ENCODE measurements around the gene NCKAP1. TPM values are rescaled to one million over a fixed set of nuclear protein-coding genes. Genes with fewer than 3 reads are reported as not detected.

Gene NCKAP1
- total and polyA plus RNA-seq, 10 of the 15 experiments (the other 5 are each of a cell fraction or from before 2014, with no cell fraction given): 0.11 to 1.5 (median 0.52) TPM

DNA sequence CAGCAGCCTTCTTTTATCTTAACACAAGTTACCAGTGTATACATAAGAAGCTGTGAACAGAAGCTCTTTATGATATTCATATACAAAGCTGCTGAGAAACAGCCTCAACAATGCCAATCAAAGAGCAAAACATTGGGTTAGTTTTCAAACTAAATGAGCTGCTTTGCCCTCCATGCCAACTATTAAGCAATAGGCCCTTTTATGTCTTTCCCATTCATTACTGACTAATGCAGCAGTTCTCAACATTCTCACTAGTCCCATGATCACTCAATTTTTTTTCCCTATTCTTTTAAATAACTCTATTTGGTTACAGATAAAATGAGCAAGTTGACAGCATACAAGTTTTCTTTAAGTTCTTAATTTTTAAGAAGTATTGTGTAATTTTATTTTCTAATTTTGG is 114.0 kb downstream of the NCKAP1 start:
- intact Hi-C loops (cut with micrococcal nuclease; ENCODE audit: unreplicated experiment) (no loop called here), in situ Hi-C loops (cut with MboI) (no loop called here)
- ChIA-PET SMC1A (ENCODE audit: uncharacterized antibody, unreplicated experiment) (no interaction called here), POLR2A (no interaction called here), CTCF (interaction anchor here (0.7 kb wide), 1 partner anchor 10 kb away, joined by 4 read pairs; no protein-coding TSS in a partner anchor), RAD21 (ENCODE audit: unreplicated experiment) (no interaction called here)
- no peak for ATAC-seq
- Histone ChIP-seq H3K79me2 (ENCODE audit: control insufficient read depth, insufficient read depth, low read length) (no peaks in the 10 kb centered on the region), H3K9me3 (replicated peaks; ENCODE audit: control insufficient read depth, insufficient read depth, low read length) (no peaks in the 10 kb centered on the region), H3K4me1 (ENCODE audit: control insufficient read depth, insufficient read depth, low read length) (no peaks in the 10 kb centered on the region), H3K4me3 (no peak overlapping the region), H2AFZ (ENCODE audit: control insufficient read depth, low read depth, low read length) (no peak overlapping the region), H4K20me1 (ENCODE audit: control insufficient read depth, insufficient read depth) (no peaks in the 10 kb centered on the region), H3K27ac (ENCODE audit: control insufficient read depth, insufficient read depth) (no peak overlapping the region), H3K27me3 (replicated peaks in 1 of 2; ENCODE audit: control insufficient read depth in 2 of 2, insufficient read depth in 2 of 2, low read length in 1 of 2) (no peaks in the 10 kb centered on the region), H3K4me2 (ENCODE audit: control insufficient read depth, insufficient read depth) (no peak overlapping the region), H3K9ac (ENCODE audit: control insufficient read depth, insufficient read depth, low read length) (no peak overlapping the region), H3K36me3 (ENCODE audit: control insufficient read depth in 2 of 2, insufficient read depth in 2 of 2, low read length in 1 of 2) (no peaks in the 10 kb centered on the region; a peak in 1 of 4 replicates)
- BruUV-seq (replicated peaks): no TSS peak
- no peak for DNase-seq (ENCODE audit: low read depth, low spot score)
- FAIRE-seq: no peak
- TF ChIP-seq STAT3 (IDR thresholded peaks at IDR 0.05; ENCODE audit: low read depth, low read length): no peak
- TF ChIP-seq CHD2 (IDR thresholded peaks at IDR 0.05; ENCODE audit: borderline replicate concordance, low read depth, low read length): no peak
- TF ChIP-seq RAD21 (IDR thresholded peaks at IDR 0.05; ENCODE audit: insufficient read depth, low read depth, low read length): no peak
- TF ChIP-seq KDM1A (IDR thresholded peaks at IDR 0.05; ENCODE audit: borderline replicate concordance): no peak
- no peak for TF ChIP-seq SIX5 (IDR thresholded peaks at IDR 0.05; ENCODE audit: low read depth, low read length, severe bottlenecking)
- no peak for TF ChIP-seq SIN3A (IDR thresholded peaks at IDR 0.05; ENCODE audit: low read depth, low read length)
- no peak for TF ChIP-seq WRNIP1 (IDR thresholded peaks at IDR 0.05; ENCODE audit: borderline replicate concordance, low read depth, low read length)
- TF ChIP-seq RFX5 (IDR thresholded peaks at IDR 0.05; ENCODE audit: low read depth, low read length): no peak
- TF ChIP-seq, protein P1, sequence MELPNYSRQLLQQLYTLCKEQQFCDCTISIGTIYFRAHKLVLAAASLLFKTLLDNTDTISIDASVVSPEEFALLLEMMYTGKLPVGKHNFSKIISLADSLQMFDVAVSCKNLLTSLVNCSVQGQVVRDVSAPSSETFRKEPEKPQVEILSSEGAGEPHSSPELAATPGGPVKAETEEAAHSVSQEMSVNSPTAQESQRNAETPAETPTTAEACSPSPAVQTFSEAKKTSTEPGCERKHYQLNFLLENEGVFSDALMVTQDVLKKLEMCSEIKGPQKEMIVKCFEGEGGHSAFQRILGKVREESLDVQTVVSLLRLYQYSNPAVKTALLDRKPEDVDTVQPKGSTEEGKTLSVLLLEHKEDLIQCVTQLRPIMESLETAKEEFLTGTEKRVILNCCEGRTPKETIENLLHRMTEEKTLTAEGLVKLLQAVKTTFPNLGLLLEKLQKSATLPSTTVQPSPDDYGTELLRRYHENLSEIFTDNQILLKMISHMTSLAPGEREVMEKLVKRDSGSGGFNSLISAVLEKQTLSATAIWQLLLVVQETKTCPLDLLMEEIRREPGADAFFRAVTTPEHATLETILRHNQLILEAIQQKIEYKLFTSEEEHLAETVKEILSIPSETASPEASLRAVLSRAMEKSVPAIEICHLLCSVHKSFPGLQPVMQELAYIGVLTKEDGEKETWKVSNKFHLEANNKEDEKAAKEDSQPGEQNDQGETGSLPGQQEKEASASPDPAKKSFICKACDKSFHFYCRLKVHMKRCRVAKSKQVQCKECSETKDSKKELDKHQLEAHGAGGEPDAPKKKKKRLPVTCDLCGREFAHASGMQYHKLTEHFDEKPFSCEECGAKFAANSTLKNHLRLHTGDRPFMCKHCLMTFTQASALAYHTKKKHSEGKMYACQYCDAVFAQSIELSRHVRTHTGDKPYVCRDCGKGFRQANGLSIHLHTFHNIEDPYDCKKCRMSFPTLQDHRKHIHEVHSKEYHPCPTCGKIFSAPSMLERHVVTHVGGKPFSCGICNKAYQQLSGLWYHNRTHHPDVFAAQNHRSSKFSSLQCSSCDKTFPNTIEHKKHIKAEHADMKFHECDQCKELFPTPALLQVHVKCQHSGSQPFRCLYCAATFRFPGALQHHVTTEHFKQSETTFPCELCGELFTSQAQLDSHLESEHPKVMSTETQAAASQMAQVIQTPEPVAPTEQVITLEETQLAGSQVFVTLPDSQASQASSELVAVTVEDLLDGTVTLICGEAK (IDR thresholded peaks at IDR 0.05; ENCODE audit: borderline replicate concordance): no peak
- no peak for TF ChIP-seq JUND (IDR thresholded peaks at IDR 0.05; ENCODE audit: low read depth, low read length)
- no peak for TF ChIP-seq ZSCAN29 (IDR thresholded peaks at IDR 0.05)
- TF ChIP-seq SUPT20H (IDR thresholded peaks at IDR 0.05; ENCODE audit: borderline replicate concordance, control insufficient read depth, low read depth, low read length): no peak
- no peak for TF ChIP-seq MTA2 (IDR thresholded peaks at IDR 0.05; ENCODE audit: low read depth)
